H9 (cell line): ENCODE results near the gene ZAP70. TPM values are rescaled to one million over a fixed set of nuclear protein-coding genes. Genes with fewer than 3 reads are reported as not detected.
A peak's percentile ranks its signal among the peaks of the same experiment; 100 is the strongest.

Experiments used
- DNase-seq: peaks from one replicate; pipeline ENCODE4 v3.0.0-alpha.2; 2017
- H2AFZ ChIP-seq: one replicate; pipeline ENCODE4 v1.6.1; 2013; ENCODE audit warnings: mild to moderate bottlenecking, low read length, control low read depth, moderate library complexity
- H2AK5ac ChIP-seq: 2 replicates; pipeline ENCODE4 v1.6.1; 2013; ENCODE audit warnings: low read length, control low read depth, mixed read lengths; ENCODE audit not compliant: insufficient read length
- H2BK120ac ChIP-seq: one replicate; pipeline ENCODE4 v1.6.1; 2013; ENCODE audit warnings: low read depth, mild to moderate bottlenecking, low read length, control low read depth, inconsistent platforms; ENCODE audit not compliant: poor library complexity, severe bottlenecking
- H2BK12ac ChIP-seq: 2 replicates; pipeline ENCODE4 v1.6.1; 2013; ENCODE audit warnings: low read length, control low read depth, mixed read lengths, low read depth; ENCODE audit not compliant: insufficient read length
- H2BK15ac ChIP-seq: 2 replicates; pipeline ENCODE4 v1.6.1; 2013; ENCODE audit warnings: low read depth, low read length, control low read depth
- H2BK20ac ChIP-seq: one replicate; pipeline ENCODE4 v1.6.1; 2013; ENCODE audit warnings: low read depth, mild to moderate bottlenecking, low read length, control low read depth, inconsistent platforms; ENCODE audit not compliant: poor library complexity, severe bottlenecking
- H2BK5ac ChIP-seq: 2 replicates; pipeline ENCODE4 v1.6.1; 2013; ENCODE audit warnings: low read length, control low read depth, mixed read lengths; ENCODE audit not compliant: insufficient read length
- H3K14ac ChIP-seq: 2 replicates; pipeline ENCODE4 v1.6.1; 2013; ENCODE audit warnings: low read length, control low read depth; ENCODE audit not compliant: insufficient read depth
- H3K18ac ChIP-seq: 2 replicates; pipeline ENCODE4 v1.6.1; 2013; ENCODE audit warnings: low read depth, mild to moderate bottlenecking, mixed read lengths, low read length, control low read depth; ENCODE audit not compliant: insufficient read length
- H3K23ac ChIP-seq: 2 replicates; pipeline ENCODE4 v1.6.1; 2013; ENCODE audit warnings: low read length, control low read depth, mixed read lengths, low read depth; ENCODE audit not compliant: insufficient read length
- H3K23me2 ChIP-seq: 2 replicates; pipeline ENCODE4 v1.6.1; 2013; ENCODE audit warnings: low read depth, mild to moderate bottlenecking, mixed read lengths, low read length, control low read depth; ENCODE audit not compliant: insufficient read length, poor library complexity, severe bottlenecking
- H3K27ac ChIP-seq: 2 replicates; pipeline ENCODE4 v1.5.1; 2013; ENCODE audit warnings: low read length, control low read depth, mixed read lengths, low read depth; ENCODE audit not compliant: insufficient read length
- H3K27me3 ChIP-seq: 2 replicates; pipeline ENCODE4 v1.6.1; 2013; ENCODE audit warnings: low read length, control low read depth, inconsistent platforms; ENCODE audit not compliant: insufficient read depth
- H3K4ac ChIP-seq: 2 replicates; pipeline ENCODE4 v1.6.1; 2013; ENCODE audit warnings: low read depth, mild to moderate bottlenecking, control low read depth, inconsistent platforms, low read length, moderate library complexity
- H3K4me1 ChIP-seq: 2 replicates; pipeline ENCODE4 v1.6.1; 2013; ENCODE audit warnings: low read length, control low read depth, inconsistent platforms; ENCODE audit not compliant: insufficient read depth
- H3K4me2 ChIP-seq: 2 replicates; pipeline ENCODE4 v1.6.1; 2013; ENCODE audit warnings: low read length, control low read depth, mixed read lengths; ENCODE audit not compliant: insufficient read length, insufficient read depth
- H3K56ac ChIP-seq: 2 replicates; pipeline ENCODE4 v1.6.1; 2013; ENCODE audit warnings: low read depth, mild to moderate bottlenecking, mixed read lengths, low read length, control low read depth; ENCODE audit not compliant: insufficient read length
- H3K79me1 ChIP-seq: 2 replicates; pipeline ENCODE4 v1.6.1; 2013; ENCODE audit warnings: low read depth, mild to moderate bottlenecking, moderate library complexity, low read length, control low read depth, inconsistent platforms; ENCODE audit not compliant: insufficient read depth, poor library complexity, severe bottlenecking
- H3K79me2 ChIP-seq: 2 replicates; pipeline ENCODE4 v1.6.1; 2013; ENCODE audit warnings: low read length, control low read depth, inconsistent platforms; ENCODE audit not compliant: insufficient read depth
- H3K9ac ChIP-seq: 2 replicates; pipeline ENCODE4 v1.6.1; 2013; ENCODE audit warnings: low read length, control low read depth, mixed read lengths; ENCODE audit not compliant: insufficient read length; ENCODE audit errors: extremely low read depth
- H3K9me3 ChIP-seq: one replicate; pipeline ENCODE4 v1.6.1; 2013; ENCODE audit warnings: low read depth, low read length, inconsistent platforms; ENCODE audit not compliant: control insufficient read depth
- H3T11ph ChIP-seq: one replicate; pipeline ENCODE4 v1.6.1; 2013; ENCODE audit warnings: mild to moderate bottlenecking, low read length, control low read depth, inconsistent platforms
- H4K20me1 ChIP-seq: one replicate; pipeline ENCODE4 v1.6.1; 2013; ENCODE audit not compliant: control insufficient read depth, insufficient read length, insufficient read depth
- H4K5ac ChIP-seq: 2 replicates; pipeline ENCODE4 v1.6.1; 2013; ENCODE audit warnings: low read depth, mild to moderate bottlenecking, mixed read lengths, low read length, control low read depth; ENCODE audit not compliant: insufficient read length
- H4K8ac ChIP-seq: replicated peaks from 2 replicates; pipeline ENCODE4 v1.6.1; 2013; ENCODE audit warnings: low read length, control low read depth, mixed read lengths, low read depth; ENCODE audit not compliant: insufficient read length
- H4K91ac ChIP-seq: 2 replicates; pipeline ENCODE4 v1.6.1; 2013; ENCODE audit warnings: low read depth, mild to moderate bottlenecking, moderate library complexity, mixed read lengths, low read length, control low read depth; ENCODE audit not compliant: insufficient read length
- H3K27ac Mint-ChIP-seq, 3 experiments: 2 replicates in 2 of 3; 3 replicates in 1 of 3; pipeline ENCODE4 v1.8.0; 2020 to 2021; ENCODE audit warnings: mixed read lengths in 3 of 3, mild to moderate bottlenecking in 1 of 3, moderate library complexity in 1 of 3
- H3K27me3 Mint-ChIP-seq: 2 replicates; pipeline ENCODE4 v1.8.0; 2021; ENCODE audit warnings: low read depth, mild to moderate bottlenecking, moderate library complexity, mixed read lengths
- H3K36me3 Mint-ChIP-seq, 3 experiments: 2 replicates in 2 of 3; 3 replicates in 1 of 3; pipeline ENCODE4 v1.8.0; 2020 to 2021; ENCODE audit warnings: low read depth in 3 of 3, mixed read lengths in 3 of 3; ENCODE audit not compliant: insufficient read depth in 1 of 3
- H3K4me1 Mint-ChIP-seq, 2 experiments: 2 replicates each; pipeline ENCODE4 v1.8.0; 2020; ENCODE audit warnings: mixed read lengths in 2 of 2
- H3K4me3 Mint-ChIP-seq, 2 experiments: 2 replicates in 1 of 2; 3 replicates in 1 of 2; pipeline ENCODE4 v1.8.0; 2020 to 2021; ENCODE audit warnings: mild to moderate bottlenecking in 2 of 2, mixed read lengths in 2 of 2, moderate library complexity in 1 of 2
- H3K9me3 Mint-ChIP-seq, 2 experiments: 2 replicates in 1 of 2; 3 replicates in 1 of 2; pipeline ENCODE4 v1.8.0; 2020; ENCODE audit warnings: mild to moderate bottlenecking in 2 of 2, mixed read lengths in 2 of 2, moderate library complexity in 1 of 2
- CTCF ChIP-seq: fragments of 200-600 bp; sonication (generic); conservative IDR thresholded peaks from 3 replicates; pipeline ENCODE4 v1.8.0; 2021; ENCODE audit warnings: antibody characterized with exemption, mild to moderate bottlenecking
- WGBS: extraction: QIAGEN DNeasy Blood & Tissue Kit; methylation state at CpG from one replicate; pipeline ENCODE4 v1.1.7; 2013; ENCODE audit warnings: missing lambda C conversion rate, low lambda C conversion rate, mixed read lengths; ENCODE audit not compliant: insufficient read length; ENCODE audit errors: extremely low coverage; 5-methylcytosine and 5-hydroxymethylcytosine counted together
- total RNA-seq: library from RNA; stranded (reverse); gene quantifications from 2 replicates; pipeline ENCODE4 v1.2.1, GENCODE V29; 2021

ZAP70 gene
- total RNA-seq, 1 experiment from 2014 or later: 0.24 TPM

- H4K8ac ChIP-seq: no peak overlapping the region
- peak; percentile 17 for DNase-seq
- H3K14ac ChIP-seq: no peak overlapping the region
- peaks cover 0 to 4% (median 0%) of the 10 kb centered on the region in 3 experiments; a peak in 2 of 7 replicates for H3K36me3 Mint-ChIP-seq
- H3K4me1 ChIP-seq: no peaks in the 10 kb centered on the region
- H2AK5ac ChIP-seq: no peak overlapping the region
- no peaks in the 10 kb centered on the region for H3K23me2 ChIP-seq
- H3K56ac ChIP-seq: no peak overlapping the region
- H3K4me3 Mint-ChIP-seq: no peak overlapping the region
- H2BK12ac ChIP-seq: no peak overlapping the region
- peaks cover 3% of the 10 kb centered on the region; the same call in 1 of the 2 replicates for H3K27me3 Mint-ChIP-seq
- H4K5ac ChIP-seq: no peak overlapping the region
- H2AFZ ChIP-seq: no peak overlapping the region
- no peak overlapping the region for H3K4me2 ChIP-seq
- H4K20me1 ChIP-seq: no peaks in the 10 kb centered on the region
- H2BK15ac ChIP-seq: no peak overlapping the region
- H3K79me2 ChIP-seq: no peaks in the 10 kb centered on the region
- H3K4me1 Mint-ChIP-seq: peaks cover 2 to 4% of the 10 kb centered on the region in 2 experiments
- peaks cover 0 to 2% of the 10 kb centered on the region in 2 experiments; a peak in 1 of 5 replicates for H3K9me3 Mint-ChIP-seq
- H3K4ac ChIP-seq: no peak overlapping the region
- no peak overlapping the region for H3T11ph ChIP-seq
- H4K91ac ChIP-seq: no peak overlapping the region
- no peaks in the 10 kb centered on the region for H3K79me1 ChIP-seq
- H2BK20ac ChIP-seq: no peak overlapping the region
- no peak overlapping the region for H3K27ac Mint-ChIP-seq
- no peak overlapping the region for H3K23ac ChIP-seq
- WGBS: no CpG with 5 or more reads among the region's 13 CpGs
- no peak overlapping the region for H2BK120ac ChIP-seq
- H3K9me3 ChIP-seq: no peaks in the 10 kb centered on the region
- H2BK5ac ChIP-seq: no peak overlapping the region
- no peak for TF ChIP-seq CTCF
- H3K9ac ChIP-seq: no peak overlapping the region
- H3K27ac ChIP-seq: no peak overlapping the region
- no peak overlapping the region for H3K18ac ChIP-seq
- H3K27me3 ChIP-seq: no peaks in the 10 kb centered on the region
Observed at GRCh38 chr2:97706112-97706511, 7.3 kb upstream of the ZAP70 start.
